ENCODE results near the gene GMPR2. TPM values are rescaled to one million over a fixed set of nuclear protein-coding genes. Genes with fewer than 3 reads are reported as not detected.

Gene GMPR2
- total and polyA plus RNA-seq, 2 of the 13 experiments (the other 11 are each of a cell fraction or from before 2014, with no cell fraction given): 210 to 273 TPM

GRCh38 chr14:24271134-24271833 is 38.6 kb downstream of the GMPR2 start, which contains the start of gene RABGGTA (continued):
- TF ChIP-seq RERE (CRISPR knock-in tag; IDR thresholded peaks at IDR 0.05; ENCODE audit: low read depth) (0 out of 2 replicates have a peak, but pooled peaks have one; percentile 80), NFRKB (IDR thresholded peaks at IDR 0.05) (no peak), ZNF256 (CRISPR knock-in tag; conservative IDR thresholded peaks at IDR 0.05) (peak; percentile 99), GTF3A (CRISPR knock-in tag; conservative IDR thresholded peaks at IDR 0.05) (peak; percentile 99), ZBTB8A (CRISPR knock-in tag; IDR thresholded peaks at IDR 0.05; ENCODE audit: borderline replicate concordance, low read depth) (peak; percentile 79), ZNF432 (CRISPR knock-in tag; IDR thresholded peaks at IDR 0.05; ENCODE audit: borderline replicate concordance) (no peak), KLF16 (CRISPR knock-in tag; IDR thresholded peaks at IDR 0.05) (peak; percentile 97 to 100), JUN (CRISPR knock-in tag; IDR thresholded peaks at IDR 0.05) (peak; percentile 87), ZNF414 (CRISPR knock-in tag; IDR thresholded peaks at IDR 0.05) (peak; percentile 100), FOXK2 (IDR thresholded peaks at IDR 0.05) (peak; percentile 73; the same call in 1 of the 2 replicates), RXRB (CRISPR knock-in tag; IDR thresholded peaks at IDR 0.05; ENCODE audit: borderline replicate concordance) (peak; percentile 93), ZNF784 (CRISPR knock-in tag; IDR thresholded peaks at IDR 0.05; ENCODE audit: borderline replicate concordance) (peak; percentile 98), ZBTB10 (CRISPR knock-in tag; IDR thresholded peaks at IDR 0.05; ENCODE audit: borderline replicate concordance) (peak; percentile 99), ZNF3 (CRISPR knock-in tag; IDR thresholded peaks at IDR 0.05) (no peak; the same call in 1 of the 2 replicates), IRF1 (CRISPR knock-in tag; IDR thresholded peaks at IDR 0.05; ENCODE audit: low read depth) (peak; percentile 62; the same call in 1 of the 2 replicates), PPARG (CRISPR knock-in tag; conservative IDR thresholded peaks at IDR 0.05) (peak; percentile 85), MAX (IDR thresholded peaks at IDR 0.05) (no peak)
